Fibroblast of villous mesenchyme (primary cell): ENCODE data around the gene CELA2B. TPM values are rescaled to one million over a fixed set of nuclear protein-coding genes. Genes with fewer than 3 reads are reported as not detected.

ENCODE experiments used
- DNase-seq: peaks from one replicate; pipeline ENCODE4 v3.0.0-alpha.2; 2010; ENCODE audit warnings: low read depth
- H3K4me3 ChIP-seq: 2 replicates; pipeline ENCODE4 v1.5.1; 2011; ENCODE audit warnings: low read depth, mild to moderate bottlenecking, low read length
- CTCF ChIP-seq: IDR thresholded peaks from 2 replicates; pipeline ENCODE4 v1.5.1; 2012; ENCODE audit warnings: low read depth, mild to moderate bottlenecking, low read length; ENCODE audit not compliant: insufficient read depth
- total RNA-seq: library from RNA; depleted of rRNA; stranded (reverse); fragments of >200 nt; gene quantifications from 2 replicates; pipeline ENCODE4 v1.2.3, GENCODE V29; 2012

Gene CELA2B
- total RNA-seq, 1 donor: not detected

DNA sequence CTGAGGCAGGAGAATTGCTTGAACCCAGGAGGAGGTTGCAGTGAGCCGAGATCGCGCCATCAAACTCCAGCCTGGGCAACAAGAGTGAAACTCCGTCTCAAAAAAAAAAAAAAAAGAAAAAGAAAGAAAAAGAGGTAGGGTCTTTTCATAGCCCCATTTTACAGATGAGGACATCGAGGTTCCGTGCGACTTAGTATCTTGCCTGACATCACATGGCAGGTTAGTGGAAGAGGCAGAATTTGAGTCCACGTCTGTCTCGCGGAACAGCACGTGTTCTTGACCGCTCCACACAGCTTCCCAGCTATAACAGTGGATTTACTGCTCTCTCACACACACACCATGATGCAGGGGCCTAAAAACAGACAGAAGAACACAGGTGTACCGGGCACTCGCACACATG is 36.6 kb upstream of the CELA2B start:
- no peak for DNase-seq
- TF ChIP-seq CTCF: no peak
- H3K4me3 ChIP-seq: no peak overlapping the region

DNA sequence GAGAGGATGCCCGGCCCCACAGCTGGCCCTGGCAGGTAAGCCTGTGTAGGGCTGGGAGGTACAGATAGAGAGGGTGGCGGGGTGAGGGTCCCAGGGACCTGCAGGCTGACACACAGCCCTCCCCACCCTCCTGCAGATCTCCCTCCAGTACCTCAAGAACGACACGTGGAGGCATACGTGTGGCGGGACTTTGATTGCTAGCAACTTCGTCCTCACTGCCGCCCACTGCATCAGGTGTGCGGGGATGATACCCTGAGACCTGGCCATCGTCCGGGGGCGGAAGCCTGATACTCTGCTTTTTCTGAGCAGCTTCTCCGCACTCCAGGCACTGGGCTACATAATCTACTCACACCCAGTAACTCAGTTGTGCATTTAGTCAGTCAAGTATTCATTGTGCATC is 35.5 kb upstream of the CELA2B start:
- TF ChIP-seq CTCF: no peak

GRCh38 chr1:15441247-15441646 is 34.7 kb upstream of the CELA2B start:
- DNase-seq: no peak
- TF ChIP-seq CTCF: no peak
- H3K4me3 ChIP-seq: no peak overlapping the region

More for the DNA sequence above, 35.5 kb upstream of the CELA2B start:
- no peak overlapping the region for H3K4me3 ChIP-seq
- no peak for DNase-seq

DNA sequence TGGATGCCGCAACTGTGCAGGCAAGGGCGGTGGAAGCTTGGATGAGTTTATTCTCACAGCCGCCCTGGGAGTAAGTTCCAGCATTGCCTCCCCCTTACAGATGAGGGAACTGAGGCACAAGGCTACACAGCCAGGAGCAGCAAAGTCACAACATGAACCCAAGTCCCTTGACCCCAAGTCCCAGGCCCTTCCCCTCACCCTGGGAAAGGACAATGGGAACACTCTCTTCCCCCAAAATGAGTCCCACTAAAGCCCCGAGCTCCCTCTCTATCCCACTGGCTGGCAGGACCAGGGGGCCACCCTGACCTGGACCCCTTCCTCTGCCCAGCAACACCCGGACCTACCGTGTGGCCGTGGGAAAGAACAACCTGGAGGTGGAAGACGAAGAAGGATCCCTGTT is 33.8 kb upstream of the CELA2B start:
- no peak for DNase-seq
- H3K4me3 ChIP-seq: no peak overlapping the region
- no peak for TF ChIP-seq CTCF

DNA sequence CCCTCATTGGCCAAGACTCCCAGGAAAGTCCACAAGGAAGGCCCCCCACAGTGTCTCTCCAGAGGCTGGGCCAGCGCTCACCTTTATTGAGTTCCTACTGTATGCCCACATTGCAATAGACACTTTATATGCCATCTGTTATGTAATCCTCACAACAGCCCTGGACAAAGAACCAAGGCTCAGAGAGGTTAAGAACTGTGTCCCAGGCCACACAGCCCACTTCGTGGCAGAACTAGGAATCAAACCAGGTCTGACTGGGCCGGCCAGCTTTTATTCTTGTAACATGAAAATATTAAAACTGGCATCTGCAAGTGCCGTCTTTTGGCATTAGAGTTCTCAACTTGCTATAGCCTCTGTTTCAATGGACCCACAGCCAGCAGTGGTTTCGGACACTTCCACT is 33.1 kb upstream of the CELA2B start:
- DNase-seq: no peak
- no peak overlapping the region for H3K4me3 ChIP-seq
- TF ChIP-seq CTCF: no peak

DNA sequence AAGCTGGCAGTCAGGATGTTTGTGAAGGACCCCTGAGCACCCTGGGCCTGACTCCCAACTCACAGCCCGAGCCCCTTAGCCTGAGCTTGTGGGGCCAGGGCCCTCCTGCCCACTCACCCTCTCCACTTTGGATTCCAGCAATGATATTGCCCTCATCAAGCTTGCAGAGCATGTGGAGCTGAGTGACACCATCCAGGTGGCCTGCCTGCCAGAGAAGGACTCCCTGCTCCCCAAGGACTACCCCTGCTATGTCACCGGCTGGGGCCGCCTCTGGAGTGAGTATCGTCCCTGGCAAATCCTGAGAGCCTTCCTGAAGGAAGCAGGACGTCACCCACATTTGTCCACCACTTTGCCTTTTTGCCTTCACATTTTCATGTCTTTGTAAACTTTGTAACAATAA is 32.6 kb upstream of the CELA2B start:
- no peak for TF ChIP-seq CTCF
- no peak overlapping the region for H3K4me3 ChIP-seq
- no peak for DNase-seq
